Measurements from ENCODE around the gene FAM229A. TPM values are rescaled to one million over a fixed set of nuclear protein-coding genes. Genes with fewer than 3 reads are reported as not detected.

Gene FAM229A
- total RNA-seq, 1 donor from 2014 or later = 4.4 TPM

- Mint-ChIP-seq H3K9me3 (no peaks in the 10 kb centered on the region), H3K36me3 (ENCODE audit: low read depth) (peaks cover 7% of the 10 kb centered on the region), H3K4me3 (peak overlapping the region; percentile 94), H3K4me1 (peaks cover 21% of the 10 kb centered on the region), H3K27ac (peak overlapping the region; percentile 99), H3K27me3 (no peaks in the 10 kb centered on the region)
- peak; percentile 63 for DNase-seq
- intact Hi-C loops (cut with micrococcal nuclease) = loop anchor here (5.0 kb wide), 1 partner anchor 56 kb away; the partner anchor contains the start of gene MARCKSL1
Observed at GRCh38 chr1:32393136-32393535, 30.9 kb upstream of the FAM229A start.

- Mint-ChIP-seq H3K27ac (peak overlapping the region; percentile 38), H3K27me3 (no peaks in the 10 kb centered on the region), H3K9me3 (no peaks in the 10 kb centered on the region)
Observed at GRCh38 chr1:32392325-32392724, 30.0 kb upstream of the FAM229A start.

GRCh38 chr1:32390904-32391870, 28.9 kb upstream of the FAM229A start:
- Mint-ChIP-seq H3K27me3 (no peaks in the 10 kb centered on the region), H3K36me3 (ENCODE audit: low read depth) (peaks cover 18% of the 10 kb centered on the region), H3K9me3 (no peaks in the 10 kb centered on the region), H3K4me3 (no peak overlapping the region), H3K4me1 (peaks cover 25% of the 10 kb centered on the region), H3K27ac (no peak overlapping the region)
- intact Hi-C loops (cut with micrococcal nuclease) = loop anchor here (5.0 kb wide), 1 partner anchor 54 kb away; the partner anchor contains the start of gene MARCKSL1
- no peak for DNase-seq

More at GRCh38 chr1:32392325-32392724, 30.0 kb upstream of the FAM229A start:
- H3K36me3 Mint-ChIP-seq (ENCODE audit: low read depth) = peaks cover 11% of the 10 kb centered on the region
- peak overlapping the region; percentile 48 for H3K4me3 Mint-ChIP-seq
- no peak for DNase-seq
- H3K4me1 Mint-ChIP-seq = peaks cover 25% of the 10 kb centered on the region
- intact Hi-C loops (cut with micrococcal nuclease) = loop anchor here (5.0 kb wide), 1 partner anchor 55 kb away; the partner anchor contains the start of gene MARCKSL1

GRCh38 chr1:32388641-32389040, 26.4 kb upstream of the FAM229A start:
- DNase-seq = no peak
- Mint-ChIP-seq H3K36me3 (ENCODE audit: low read depth) (peaks cover 22% of the 10 kb centered on the region), H3K4me3 (no peak overlapping the region), H3K27ac (no peak overlapping the region), H3K9me3 (no peaks in the 10 kb centered on the region), H3K4me1 (peaks cover 13% of the 10 kb centered on the region), H3K27me3 (no peaks in the 10 kb centered on the region)
- intact Hi-C loops (cut with micrococcal nuclease) = no loop called here

GRCh38 chr1:32386676-32387392, 24.5 kb upstream of the FAM229A start:
- H3K4me1 Mint-ChIP-seq = peaks cover 3% of the 10 kb centered on the region
- no peak overlapping the region for H3K27ac Mint-ChIP-seq
- H3K4me3 Mint-ChIP-seq = no peak overlapping the region
- H3K27me3 Mint-ChIP-seq = no peaks in the 10 kb centered on the region
- peaks cover 27% of the 10 kb centered on the region for H3K36me3 Mint-ChIP-seq (ENCODE audit: low read depth)
- intact Hi-C loops (cut with micrococcal nuclease) = no loop called here
- DNase-seq = no peak
- no peaks in the 10 kb centered on the region for H3K9me3 Mint-ChIP-seq

- DNase-seq = no peak
- intact Hi-C loops (cut with micrococcal nuclease) = no loop called here
- H3K36me3 Mint-ChIP-seq (ENCODE audit: low read depth) = peaks cover 52% of the 10 kb centered on the region
- H3K4me1 Mint-ChIP-seq = no peaks in the 10 kb centered on the region
- H3K9me3 Mint-ChIP-seq = no peaks in the 10 kb centered on the region
- no peak overlapping the region for H3K4me3 Mint-ChIP-seq
- H3K27ac Mint-ChIP-seq = no peak overlapping the region
- H3K27me3 Mint-ChIP-seq = no peaks in the 10 kb centered on the region
Observed at GRCh38 chr1:32380057-32380456, 17.8 kb upstream of the FAM229A start.

- intact Hi-C loops (cut with micrococcal nuclease) = no loop called here
- DNase-seq = no peak
- Mint-ChIP-seq H3K27ac (peak overlapping the region; percentile 60), H3K4me1 (peaks cover 5% of the 10 kb centered on the region), H3K27me3 (no peaks in the 10 kb centered on the region), H3K4me3 (no peak overlapping the region), H3K9me3 (no peaks in the 10 kb centered on the region), H3K36me3 (ENCODE audit: low read depth) (peaks cover 56% of the 10 kb centered on the region)
Observed at GRCh38 chr1:32377541-32378220, 15.4 kb upstream of the FAM229A start.

GRCh38 chr1:32376199-32376598, 13.9 kb upstream of the FAM229A start:
- intact Hi-C loops (cut with micrococcal nuclease) = no loop called here
- Mint-ChIP-seq H3K4me3 (no peak overlapping the region), H3K36me3 (ENCODE audit: low read depth) (peaks cover 55% of the 10 kb centered on the region), H3K27ac (no peak overlapping the region), H3K4me1 (peaks cover 17% of the 10 kb centered on the region), H3K27me3 (no peaks in the 10 kb centered on the region), H3K9me3 (no peaks in the 10 kb centered on the region)
- DNase-seq = no peak

GRCh38 chr1:32373996-32374592, 11.8 kb upstream of the FAM229A start:
- DNase-seq = no peak
- Mint-ChIP-seq H3K4me3 (no peak overlapping the region), H3K4me1 (peaks cover 19% of the 10 kb centered on the region), H3K9me3 (no peaks in the 10 kb centered on the region), H3K36me3 (ENCODE audit: low read depth) (peaks cover 47% of the 10 kb centered on the region), H3K27ac (no peak overlapping the region), H3K27me3 (no peaks in the 10 kb centered on the region)
- intact Hi-C loops (cut with micrococcal nuclease) = no loop called here

GRCh38 chr1:32372149-32372756, 10.0 kb upstream of the FAM229A start:
- Mint-ChIP-seq H3K4me3 (no peak overlapping the region), H3K27ac (peak overlapping the region; percentile 60), H3K36me3 (ENCODE audit: low read depth) (peaks cover 42% of the 10 kb centered on the region), H3K27me3 (no peaks in the 10 kb centered on the region), H3K4me1 (peaks cover 19% of the 10 kb centered on the region), H3K9me3 (no peaks in the 10 kb centered on the region)
- peak; percentile 91 for DNase-seq
- intact Hi-C loops (cut with micrococcal nuclease) = loop anchor here (1.0 kb wide), 1 partner anchor 157 kb away; no protein-coding TSS in a partner anchor

GRCh38 chr1:32367912-32368635, 5.8 kb upstream of the FAM229A start:
- Mint-ChIP-seq H3K9me3 (no peaks in the 10 kb centered on the region), H3K4me3 (no peak overlapping the region), H3K27ac (no peak overlapping the region), H3K36me3 (ENCODE audit: low read depth) (peaks cover 43% of the 10 kb centered on the region), H3K4me1 (peaks cover 21% of the 10 kb centered on the region), H3K27me3 (no peaks in the 10 kb centered on the region)
- no peak for DNase-seq
- intact Hi-C loops (cut with micrococcal nuclease) = no loop called here

- intact Hi-C loops (cut with micrococcal nuclease) = no loop called here
- Mint-ChIP-seq H3K36me3 (ENCODE audit: low read depth) (peaks cover 50% of the 10 kb centered on the region), H3K4me1 (peaks cover 13% of the 10 kb centered on the region), H3K27me3 (peaks cover 9% of the 10 kb centered on the region), H3K9me3 (no peaks in the 10 kb centered on the region), H3K27ac (peak overlapping the region; percentile 41), H3K4me3 (no peak overlapping the region)
- DNase-seq = no peak
Observed at GRCh38 chr1:32365445-32365844, 3.2 kb upstream of the FAM229A start.

All from activated CD4-positive, alpha-beta T cell treated with anti-CD3 and anti-CD28 coated beads, Interleukin-2, amount 10 ng/mL, durations not matched to agents 24 days and 14 days (primary cell).